Prostate gland (tissue), 2 donors: ENCODE results near the gene PALM.

ENCODE experiments used
- CTCF ChIP-seq, 4 experiments: fragments of 200-600 bp in 2 of 4; fragments of 450-650 bp in 2 of 4; sonication (generic) in 2 of 4; IDR thresholded peaks; 1 replicate in 3 of 4; 2 replicates in 1 of 4; pipeline ENCODE4 v1.5.1; 2016 to 2019; ENCODE audit warnings: antibody characterized with exemption in 4 of 4, mild to moderate bottlenecking in 2 of 4, moderate library complexity in 2 of 4
- POLR2A ChIP-seq: fragments of 450-650 bp; IDR thresholded peaks from one replicate; pipeline ENCODE4 v1.6.1; 2016; ENCODE audit warnings: antibody characterized with exemption, mild to moderate bottlenecking
- POLR2AphosphoS5 ChIP-seq: sonication (generic); formaldehyde crosslinking; IDR thresholded peaks from one replicate; pipeline ENCODE4 v1.6.1; 2017; ENCODE audit warnings: antibody characterized with exemption

GRCh38 chr19:781800-782184 is 73.1 kb downstream of the PALM start:
- TF ChIP-seq CTCF (IDR thresholded peaks at IDR 0.05): no peak
- TF ChIP-seq POLR2AphosphoS5: no peak
- no peak for TF ChIP-seq POLR2A
